SK-N-SH (cell line): ENCODE results near the gene APC2. TPM values are rescaled to one million over a fixed set of nuclear protein-coding genes. Genes with fewer than 3 reads are reported as not detected.

Experiments
- CTCF ChIA-PET: fragments of 300-600, 350-600 bp; formaldehyde crosslinking; extraction: SDS; loops from one replicate; lab custom pipeline; 2021; lab: Yijun Ruan, JAX
- POLR2A ChIA-PET: fragments of 350-600 bp; sonication (Branson Sonifier 250); formaldehyde crosslinking; extraction: SDS; loops from one replicate; lab custom pipeline; 2020; ENCODE audit warnings: antibody characterized with exemption, inconsistent platforms; lab: Yijun Ruan, JAX
- DNase-seq: peaks from one replicate; pipeline ENCODE4 v3.0.0; 2012
- H2AFZ ChIP-seq: fragments of 200-600 bp; sonication (generic); 2 replicates; pipeline ENCODE4 v1.8.1; 2016; ENCODE audit warnings: antibody characterized with exemption, mild to moderate bottlenecking, low read depth
- H3F3A ChIP-seq: fragments of 200-600 bp; sonication (generic); replicated peaks from 2 replicates; pipeline ENCODE3; 2016; ENCODE audit warnings: antibody characterized with exemption, mild to moderate bottlenecking; ENCODE audit not compliant: insufficient read depth
- H3K27ac ChIP-seq, 2 experiments: fragments of 200-500 bp in 1 of 2; fragments of 200-600 bp in 1 of 2; sonication (Bioruptor generic) in 1 of 2; sonication (generic), shearing (Covaris generic) in 1 of 2; 2 replicates each; pipeline versions ENCODE4 v1.5.1 to v1.6.1; 2014 to 2016; ENCODE audit warnings: low read depth in 2 of 2, inconsistent platforms in 1 of 2, low read length in 1 of 2, mild to moderate bottlenecking in 1 of 2, mixed read lengths in 1 of 2
- H3K27me3 ChIP-seq: fragments of 200-600 bp; sonication (generic), shearing (Covaris generic); 2 replicates; pipeline ENCODE4 v1.6.1; 2016; ENCODE audit warnings: mixed run types; ENCODE audit not compliant: insufficient read depth
- H3K36me3 ChIP-seq, 2 experiments: fragments of 200-500 bp in 1 of 2; fragments of 200-600 bp in 1 of 2; sonication (Bioruptor generic) in 1 of 2; sonication (generic) in 1 of 2; replicated peaks in 1 of 2; 2 replicates each; pipeline versions ENCODE3 to v1.5.1; 2014 to 2016; ENCODE audit warnings: low read length in 1 of 2, mild to moderate bottlenecking in 1 of 2; ENCODE audit not compliant: insufficient read depth in 2 of 2, control insufficient read depth in 1 of 2
- H3K4me1 ChIP-seq, 2 experiments: fragments of 200-500 bp in 1 of 2; fragments of 200-600 bp in 1 of 2; sonication (Bioruptor generic) in 1 of 2; sonication (generic), shearing (Covaris generic) in 1 of 2; 2 replicates each; pipeline versions ENCODE4 v1.5.1 to v1.6.1; 2014 to 2016; ENCODE audit warnings: low read depth in 1 of 2, low read length in 1 of 2, mixed run types in 1 of 2; ENCODE audit not compliant: insufficient read depth in 2 of 2, control insufficient read depth in 1 of 2
- H3K4me2 ChIP-seq: fragments of 200-600 bp; sonication (generic), shearing (Covaris generic); 2 replicates; pipeline ENCODE4 v1.6.1; 2017; ENCODE audit warnings: mixed run types
- H3K4me3 ChIP-seq, 2 experiments: fragments of 200-500 bp in 1 of 2; fragments of 200-600 bp in 1 of 2; sonication (Bioruptor generic) in 1 of 2; sonication (generic), shearing (Covaris generic) in 1 of 2; 2 replicates each; pipeline versions ENCODE4 v1.5.1 to v1.8.1; 2014 to 2016; ENCODE audit warnings: low read depth in 2 of 2, inconsistent platforms in 1 of 2, low read length in 1 of 2, mild to moderate bottlenecking in 1 of 2, mixed read lengths in 1 of 2, moderate library complexity in 1 of 2
- H3K79me2 ChIP-seq: fragments of 200-600 bp; sonication (generic); 2 replicates; pipeline ENCODE4 v1.8.1; 2017; ENCODE audit warnings: mild to moderate bottlenecking; ENCODE audit not compliant: insufficient read depth
- H3K9ac ChIP-seq: fragments of 200-600 bp; sonication (generic); 2 replicates; pipeline ENCODE4 v1.6.1; 2017; ENCODE audit warnings: mixed run types
- H3K9me2 ChIP-seq: fragments of 200-600 bp; sonication (generic); 2 replicates; pipeline ENCODE4 v1.6.1; 2017; ENCODE audit warnings: mixed run types
- H3K9me3 ChIP-seq: fragments of 200-600 bp; sonication (generic); 2 replicates; pipeline ENCODE4 v1.6.1; 2017; ENCODE audit warnings: mixed run types, mild to moderate bottlenecking, moderate library complexity
- H4K20me1 ChIP-seq: fragments of 200-600 bp; sonication (generic); 2 replicates; pipeline ENCODE4 v1.6.1; 2017; ENCODE audit warnings: mild to moderate bottlenecking, mixed run types; ENCODE audit not compliant: insufficient read depth
- CTCF ChIP-seq: fragments of 200-600 bp; sonication (generic); IDR thresholded peaks from 2 replicates; pipeline ENCODE4 v1.6.1; 2017; ENCODE audit warnings: antibody characterized with exemption, mild to moderate bottlenecking, moderate library complexity
- ELF1 ChIP-seq: IDR thresholded peaks from 2 replicates; pipeline ENCODE4 v1.4.0; 2012
- EP300 ChIP-seq, 2 experiments: IDR thresholded peaks; 2 replicates each; pipeline versions ENCODE4 v1.4.0 to v1.6.1; 2012; ENCODE audit warnings: borderline replicate concordance in 1 of 2, low read depth in 1 of 2, low read length in 1 of 2
- FOSL2 ChIP-seq: IDR thresholded peaks from 2 replicates; pipeline ENCODE4 v1.4.0; 2012; ENCODE audit warnings: low read depth, mild to moderate bottlenecking, moderate library complexity, borderline replicate concordance
- FOXJ3 ChIP-seq: sonication (generic); formaldehyde crosslinking; IDR thresholded peaks from 2 replicates; pipeline ENCODE4 v1.5.1; 2020; ENCODE audit warnings: mild to moderate bottlenecking, missing genetic modification reagents
- GABPA ChIP-seq: IDR thresholded peaks from 2 replicates; pipeline ENCODE4 v1.4.0; 2012; ENCODE audit warnings: low read depth, mild to moderate bottlenecking
- GATA2 ChIP-seq: sonication (generic); formaldehyde crosslinking; IDR thresholded peaks from 2 replicates; pipeline ENCODE4 v1.5.0; 2020; ENCODE audit warnings: mild to moderate bottlenecking, missing genetic modification reagents
- NFIC ChIP-seq: IDR thresholded peaks from 2 replicates; pipeline ENCODE4 v1.4.0; 2012; ENCODE audit warnings: borderline replicate concordance
- PBX3 ChIP-seq: IDR thresholded peaks from 2 replicates; pipeline ENCODE4; 2012
- RAD21 ChIP-seq: IDR thresholded peaks from 2 replicates; pipeline ENCODE4 v1.6.1; 2012; ENCODE audit warnings: mild to moderate bottlenecking, low read length
- RCOR1 ChIP-seq: fragments of 150-350 bp; IDR thresholded peaks from 2 replicates; pipeline ENCODE4 v1.6.1; 2017; ENCODE audit warnings: antibody characterized with exemption, low read length
- RFX5 ChIP-seq: IDR thresholded peaks from 2 replicates; pipeline ENCODE4 v1.6.1; 2012; ENCODE audit warnings: mild to moderate bottlenecking, improper control_type of control experiment, low read length
- RXRA ChIP-seq: IDR thresholded peaks from 2 replicates; pipeline ENCODE4 v1.4.0; 2012; ENCODE audit warnings: low read depth, mild to moderate bottlenecking, borderline replicate concordance
- SMC3 ChIP-seq: IDR thresholded peaks from 2 replicates; pipeline ENCODE4 v1.6.1; 2012; ENCODE audit warnings: low read depth, low read length, improper control_type of control experiment
- TAF1 ChIP-seq: IDR thresholded peaks from 2 replicates; pipeline ENCODE4 v1.6.1; 2012; ENCODE audit warnings: low read depth, mild to moderate bottlenecking, low read length, moderate library complexity, borderline replicate concordance
- TCF12 ChIP-seq: IDR thresholded peaks from 2 replicates; pipeline ENCODE4 v1.4.0; 2012
- TEAD4 ChIP-seq: IDR thresholded peaks from 2 replicates; pipeline ENCODE4 v1.4.0; 2012; ENCODE audit warnings: mild to moderate bottlenecking, borderline replicate concordance; ENCODE audit not compliant: insufficient read depth
- USF1 ChIP-seq: IDR thresholded peaks from 2 replicates; pipeline ENCODE4 v1.4.0; 2012; ENCODE audit warnings: low read depth, borderline replicate concordance
- USF2 ChIP-seq: fragments of 150-350 bp; IDR thresholded peaks from 2 replicates; pipeline ENCODE4 v1.6.1; 2017; ENCODE audit warnings: antibody characterized with exemption, low read length, low read depth, borderline replicate concordance
- WGBS: methylation state at CpG from one replicate; pipeline ENCODE4 v1.1.6; 2017; ENCODE audit warnings: low lambda C conversion rate; 5-methylcytosine and 5-hydroxymethylcytosine counted together
- polyA plus RNA-seq, 3 experiments: library from polyadenylated mRNA; depleted of rRNA; stranded (reverse); fragments of >200 nt; gene quantifications; 2 replicates each; pipeline ENCODE4 v1.2.3, GENCODE V29; 2012

Gene APC2
- polyA plus RNA-seq, 1 of the 3 experiments (the other 2 are of a cell fraction): 1.3 TPM

- Histone ChIP-seq H3K4me3 (no peak overlapping the region), H2AFZ (no peak overlapping the region), H3K36me3 (peaks cover 7 to 81% of the 10 kb centered on the region in 2 experiments), H3K9ac (no peak overlapping the region), H3K27me3 (no peaks in the 10 kb centered on the region), H3F3A (no peaks in the 10 kb centered on the region), H4K20me1 (peaks cover 26% of the 10 kb centered on the region; the same call in 1 of the 2 replicates), H3K4me2 (no peak overlapping the region), H3K9me3 (no peaks in the 10 kb centered on the region), H3K9me2 (no peaks in the 10 kb centered on the region), H3K4me1 (no peaks in the 10 kb centered on the region; a peak in 1 of 4 replicates), H3K27ac (no peak overlapping the region), H3K79me2 (peaks cover 21% of the 10 kb centered on the region)
- ChIA-PET CTCF (interaction anchor here (0.8 to 1.0 kb wide), 4 partner anchors 10 to 18 kb away, joined by 3 to 4 read pairs (median 3); no protein-coding TSS in a partner anchor), POLR2A (no interaction called here)
- no peak for DNase-seq
- 95% methylated on average over 20 of the region's 27 CpGs for WGBS
- no peak for TF ChIP-seq NFIC
- no peak for TF ChIP-seq ELF1
- TF ChIP-seq CTCF: no peak
- TF ChIP-seq RFX5: no peak
- no peak for TF ChIP-seq EP300 (IDR thresholded peaks at IDR 0.05; ENCODE audit: borderline replicate concordance in 1 of 2, low read depth in 1 of 2, low read length in 1 of 2)
- no peak for TF ChIP-seq GATA2
- no peak for TF ChIP-seq TCF12
- no peak for TF ChIP-seq GABPA
Measured at GRCh38 chr19:1427221-1427920, 22.6 kb upstream of the APC2 start.

- Histone ChIP-seq H3K27me3 (no peaks in the 10 kb centered on the region), H3F3A (no peaks in the 10 kb centered on the region), H3K4me3 (no peak overlapping the region), H2AFZ (no peak overlapping the region), H3K79me2 (peaks cover 21% of the 10 kb centered on the region), H3K27ac (no peak overlapping the region), H3K9me3 (no peaks in the 10 kb centered on the region), H3K36me3 (peaks cover 0 to 81% of the 10 kb centered on the region in 2 experiments), H3K9ac (no peak overlapping the region), H3K4me1 (no peaks in the 10 kb centered on the region; a peak in 1 of 4 replicates), H3K9me2 (no peaks in the 10 kb centered on the region), H4K20me1 (peaks cover 21% of the 10 kb centered on the region; the same call in 1 of the 2 replicates), H3K4me2 (no peak overlapping the region)
- WGBS: 92% methylated on average over 10 of the region's 41 CpGs
- CTCF ChIA-PET: interaction anchor here (1.2 kb wide), 1 partner anchor 9 kb away, joined by 5 read pairs; no protein-coding TSS in a partner anchor
- POLR2A ChIA-PET: no interaction called here
- no peak for DNase-seq
- TF ChIP-seq RFX5 (no peak), USF2 (no peak), RXRA (no peak), USF1 (no peak), GATA2 (no peak), RAD21 (no peak), RCOR1 (no peak), NFIC (no peak), FOSL2 (no peak), SMC3 (no peak), PBX3 (no peak), ELF1 (no peak), TEAD4 (no peak), TAF1 (no peak), TCF12 (no peak), CTCF (no peak), FOXJ3 (CRISPR knock-in tag) (no peak)
Measured at GRCh38 chr19:1428738-1429391, 21.1 kb upstream of the APC2 start.
